HG02884 (cell line): ENCODE data around the gene PPCS.

Source experiments
- ATAC-seq: cut with Tn5 transposase; IDR thresholded peaks from one replicate; pipeline ENCODE4 v1.9.1; 2021; ENCODE audit warnings: mild to moderate bottlenecking, moderate library complexity; ENCODE audit not compliant: unreplicated experiment

The PPCS gene

DNA sequence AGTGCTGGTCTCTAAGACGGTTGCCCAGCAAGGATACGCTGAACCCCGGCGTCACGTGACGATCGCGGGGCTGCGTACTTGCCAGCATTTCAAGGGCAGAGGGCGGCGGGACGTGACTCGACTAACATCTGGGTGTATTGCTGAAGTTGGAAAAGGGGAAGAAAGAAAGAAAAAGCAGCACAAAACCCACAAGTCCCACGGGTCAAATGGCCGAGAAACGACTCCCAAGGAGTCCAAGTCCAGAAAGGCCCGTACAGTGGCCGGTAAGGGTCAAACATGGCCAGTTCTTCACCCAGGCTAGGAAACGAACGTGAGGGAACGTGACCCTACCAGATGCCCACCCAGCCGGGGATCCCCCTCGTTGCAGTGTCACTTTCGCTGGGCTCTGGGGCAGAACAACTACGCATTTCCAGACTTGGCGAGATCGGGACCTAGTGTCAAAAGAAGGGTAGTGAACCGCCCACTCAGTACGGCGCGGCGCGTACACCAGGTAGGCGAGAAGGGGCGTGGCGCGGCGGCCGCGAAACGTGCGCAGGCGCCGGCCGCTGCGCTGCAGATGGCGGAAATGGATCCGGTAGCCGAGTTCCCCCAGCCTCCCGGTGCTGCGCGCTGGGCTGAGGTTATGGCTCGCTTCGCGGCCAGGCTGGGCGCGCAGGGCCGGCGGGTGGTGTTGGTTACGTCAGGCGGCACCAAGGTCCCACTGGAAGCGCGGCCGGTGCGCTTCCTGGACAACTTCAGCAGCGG lies at the start of gene PPCS, which contains the start of gene ZMYND12:
TSS of gene PPCS (plus strand) at position 534 of the 744 bp plus-strand sequence. CDS start at position 557, 23 bp downstream.
TSS of gene ZMYND12 (minus strand) at position 13 of the 744 bp plus-strand sequence. CDS start 25 bp downstream, outside the sequence.
- ATAC-seq: peak; percentile 74

GRCh38 chr1:42414551-42415496 lies 41.5 kb upstream of the PPCS start:
- ATAC-seq: no peak

- no peak for ATAC-seq
Observed at GRCh38 chr1:42417166-42417565, 39.2 kb upstream of the PPCS start.

GRCh38 chr1:42418516-42418915 lies 37.8 kb upstream of the PPCS start:
- ATAC-seq: no peak

DNA sequence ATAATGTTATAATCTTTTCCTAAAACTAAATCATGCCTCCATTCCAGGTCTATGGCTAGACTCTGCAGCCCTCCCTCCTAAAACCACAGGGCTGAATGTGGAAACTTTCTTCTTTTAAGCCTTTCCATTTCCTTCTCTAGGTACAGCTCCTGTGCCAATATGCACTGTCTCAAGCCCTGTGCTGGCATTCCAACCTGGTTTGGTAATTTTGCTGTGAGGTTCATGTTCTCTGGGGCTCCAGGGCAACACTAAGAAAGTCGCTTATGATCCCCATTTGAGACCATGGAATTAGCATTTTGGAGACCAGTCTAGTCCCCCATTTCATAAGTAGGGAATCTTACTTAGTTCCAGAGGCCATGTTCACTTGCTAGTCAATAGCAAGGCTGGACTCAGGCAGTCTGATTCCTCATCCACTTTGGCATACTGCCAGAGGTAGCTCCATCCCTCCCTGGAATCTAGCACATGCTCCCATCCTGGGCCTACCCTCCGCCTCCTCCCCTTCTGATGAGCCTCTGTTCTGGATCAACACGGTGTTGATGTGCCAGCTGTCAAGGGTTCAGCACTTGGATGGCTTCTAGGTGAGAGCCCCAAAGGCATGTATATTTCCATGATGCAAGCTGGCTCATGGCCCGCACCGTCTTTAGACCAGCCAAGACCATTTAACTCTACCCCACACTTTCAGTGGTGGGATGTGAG lies 37.1 kb upstream of the PPCS start:
- ATAC-seq: no peak

GRCh38 chr1:42420121-42420520 lies 36.2 kb upstream of the PPCS start:
- ATAC-seq: no peak

DNA sequence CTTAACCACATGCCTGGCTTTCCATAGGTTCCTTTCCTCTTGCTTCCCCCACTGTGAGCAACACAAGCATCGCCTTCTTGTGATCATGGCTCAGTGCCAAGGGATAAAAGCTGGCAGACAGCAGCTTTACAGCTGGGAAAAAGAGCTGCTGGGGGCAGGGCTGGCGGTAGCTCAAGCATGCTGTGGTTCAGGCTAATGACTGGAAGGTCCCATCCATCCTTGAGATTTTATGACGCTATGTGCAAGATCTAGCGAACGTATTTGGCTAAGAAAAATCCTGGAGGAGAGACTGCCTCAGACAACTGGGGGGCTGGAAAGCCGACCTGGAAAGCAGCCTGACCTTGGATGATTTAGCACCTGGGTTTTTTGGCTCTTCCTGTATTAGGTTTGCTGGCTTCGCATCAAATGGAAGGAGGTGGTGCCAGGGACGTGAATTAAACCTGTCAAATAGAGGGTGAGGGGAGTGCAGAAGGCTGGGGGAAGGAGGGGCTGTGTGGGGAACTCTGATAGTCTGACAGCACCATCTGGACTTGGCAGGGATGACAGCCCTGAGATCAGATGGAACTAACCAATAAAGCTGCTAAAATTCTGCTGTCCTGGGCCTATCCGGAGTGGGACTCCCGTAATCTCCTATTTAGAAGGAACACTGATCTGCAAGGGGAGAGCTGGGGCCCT lies 35.3 kb upstream of the PPCS start:
- ATAC-seq: no peak

GRCh38 chr1:42422737-42423136 lies 33.6 kb upstream of the PPCS start:
- no peak for ATAC-seq

GRCh38 chr1:42423681-42424080 lies 32.7 kb upstream of the PPCS start:
- no peak for ATAC-seq

GRCh38 chr1:42424201-42424600 lies 32.1 kb upstream of the PPCS start:
- no peak for ATAC-seq

DNA sequence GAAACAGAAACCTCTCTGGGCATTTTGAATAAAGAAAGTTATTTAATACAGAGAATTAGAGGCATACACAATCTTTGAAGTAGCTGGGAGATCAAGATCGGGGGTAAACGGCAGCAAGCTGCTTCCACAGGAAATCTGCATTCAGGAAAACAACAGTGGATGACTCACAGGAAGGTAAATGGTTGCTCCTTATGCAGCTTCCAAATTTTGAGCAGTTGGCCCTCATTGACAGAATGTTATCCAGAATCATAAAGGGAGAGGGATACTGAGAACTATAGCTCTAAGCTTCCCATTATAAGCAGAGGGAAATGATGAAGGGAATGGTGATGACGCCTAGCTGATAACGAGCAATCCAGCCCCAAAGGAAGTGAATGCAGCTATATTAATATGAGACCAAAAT lies 29.1 kb upstream of the PPCS start:
- no peak for ATAC-seq

DNA sequence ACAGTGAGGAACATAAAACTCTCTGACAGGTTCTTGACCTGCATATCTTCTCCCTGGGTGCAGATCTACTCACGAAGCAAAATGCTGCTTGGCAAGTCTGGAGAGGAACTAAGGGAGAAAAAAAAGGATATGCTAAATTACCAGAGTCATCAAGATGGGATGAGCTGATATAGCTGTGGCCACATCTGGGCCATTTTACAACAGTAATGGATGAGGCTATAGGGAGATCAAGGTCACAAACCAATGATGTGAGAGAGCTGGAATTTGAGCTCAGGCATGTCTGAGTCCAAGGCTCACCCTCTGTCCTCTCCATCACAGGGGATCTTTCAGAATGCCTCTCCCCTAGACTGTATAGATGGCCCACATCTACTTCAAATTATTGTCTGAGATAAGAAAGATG lies 26.7 kb upstream of the PPCS start:
- ATAC-seq: no peak

DNA sequence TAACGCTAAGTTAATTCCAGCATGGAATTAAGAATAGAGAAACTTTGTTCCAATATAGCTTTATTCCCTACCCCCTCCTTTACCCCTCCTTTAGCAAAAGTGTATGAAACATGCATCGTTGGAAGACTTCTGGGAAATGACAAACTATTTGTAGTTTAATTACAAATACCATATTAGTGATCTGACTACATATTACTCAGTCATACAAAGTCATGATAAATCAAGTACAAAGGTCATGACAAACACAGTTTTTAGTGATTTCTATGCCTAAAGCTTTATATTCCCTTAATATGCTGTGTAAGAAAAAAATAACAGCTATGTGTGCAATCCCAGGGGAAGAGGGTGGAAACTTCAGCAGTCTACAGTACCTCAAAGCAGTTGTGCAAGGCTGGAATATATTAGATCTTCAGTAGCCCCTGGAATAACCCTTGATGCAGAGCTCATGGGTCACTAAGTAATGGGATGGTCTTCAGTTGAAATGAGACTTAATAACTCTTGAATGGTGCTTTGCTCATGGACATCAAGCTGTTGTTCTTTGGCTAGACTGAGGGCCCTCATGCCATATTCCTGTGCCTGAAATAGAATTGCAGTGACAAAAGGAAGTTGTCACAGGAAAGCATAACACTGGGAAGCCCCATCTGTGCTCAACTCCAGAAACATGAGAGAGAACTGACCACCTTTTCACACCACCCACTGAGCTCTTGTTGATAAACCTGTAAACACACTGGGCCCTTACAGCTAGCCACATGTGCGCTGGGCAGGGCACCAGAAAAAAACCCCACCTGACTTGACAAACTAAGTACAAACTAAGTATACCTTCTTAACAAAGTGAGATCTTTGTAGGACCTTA lies 25.8 kb upstream of the PPCS start:
- ATAC-seq: no peak

- no peak for ATAC-seq
Observed at GRCh38 chr1:42431514-42431913, 24.8 kb upstream of the PPCS start.

DNA sequence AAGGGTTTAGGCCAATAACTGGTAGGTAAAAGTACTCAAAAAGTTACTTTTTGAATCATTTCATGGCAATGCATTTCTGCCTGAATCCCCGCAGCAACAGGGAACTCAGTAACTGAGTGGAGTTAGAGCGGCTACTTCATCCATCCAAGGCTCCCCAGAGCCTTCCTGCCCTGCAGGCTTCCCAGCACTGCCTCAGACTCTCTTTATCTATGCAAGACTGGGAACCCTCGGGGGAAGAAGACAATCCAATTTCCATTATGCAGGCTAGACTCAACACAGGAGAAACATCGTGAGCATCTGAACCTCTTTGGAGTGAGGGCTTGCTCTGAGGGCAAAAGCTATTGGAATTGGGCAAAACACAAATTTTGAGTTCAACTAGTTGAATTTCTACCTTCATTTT lies 23.6 kb upstream of the PPCS start:
- ATAC-seq: no peak

- no peak for ATAC-seq
Observed at GRCh38 chr1:42433369-42433768, 23.0 kb upstream of the PPCS start.

DNA sequence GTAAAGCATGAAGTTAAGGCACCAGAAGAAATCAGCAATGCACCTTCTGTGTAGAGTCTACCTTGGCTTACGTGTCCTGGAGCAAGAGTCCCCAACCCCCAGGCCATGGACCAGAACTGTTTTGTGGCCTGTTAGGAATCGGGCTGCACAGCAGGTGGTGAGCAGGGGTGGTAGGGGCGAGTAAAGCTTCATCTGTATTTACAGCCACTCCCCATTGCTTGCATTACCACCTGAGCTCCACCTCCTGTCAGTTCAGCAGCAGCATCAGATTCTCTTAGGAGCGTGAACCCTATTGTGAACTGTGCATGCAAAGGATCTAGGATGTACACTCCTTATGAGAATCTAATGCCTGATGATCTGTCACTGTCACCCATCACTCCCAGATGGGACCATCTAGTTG lies 22.0 kb upstream of the PPCS start:
- ATAC-seq: no peak

DNA sequence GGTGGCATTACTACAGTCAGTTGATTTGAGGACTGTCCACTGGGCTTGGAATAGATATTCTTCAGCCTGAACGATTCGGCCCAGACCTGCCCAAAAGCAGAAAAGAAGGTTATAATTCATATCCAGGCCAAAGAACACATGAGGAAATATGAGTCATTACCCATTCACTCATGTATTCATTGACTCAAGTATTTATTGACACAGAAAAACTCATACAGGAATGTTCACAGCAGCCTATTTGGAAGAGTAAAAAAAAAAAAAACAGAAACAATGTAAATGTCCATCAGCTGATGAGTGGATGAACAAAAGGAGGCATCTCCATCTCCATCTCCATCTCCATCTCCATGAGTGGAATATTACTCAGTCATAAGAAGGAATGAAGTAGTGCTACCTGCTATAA lies 16.4 kb upstream of the PPCS start:
- ATAC-seq: no peak

DNA sequence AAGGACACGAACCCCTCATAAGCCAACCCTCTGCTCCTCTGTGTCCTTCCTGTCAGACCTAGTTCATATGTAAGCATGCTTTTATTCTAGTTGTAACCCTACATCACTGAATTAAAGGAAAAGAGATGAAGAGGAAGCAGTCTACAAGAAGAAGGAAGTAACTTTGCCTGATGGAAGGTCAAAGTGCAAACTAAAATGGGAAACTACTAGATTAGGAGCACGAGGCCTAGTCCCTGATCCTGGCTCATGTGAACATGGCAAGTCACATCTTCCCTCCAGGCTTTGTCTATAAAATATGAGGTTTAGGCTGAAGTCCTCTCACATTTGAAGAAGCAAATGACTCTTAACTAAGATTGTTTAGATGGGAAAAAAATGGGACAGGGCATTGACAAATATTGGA lies 13.7 kb upstream of the PPCS start:
- no peak for ATAC-seq

DNA sequence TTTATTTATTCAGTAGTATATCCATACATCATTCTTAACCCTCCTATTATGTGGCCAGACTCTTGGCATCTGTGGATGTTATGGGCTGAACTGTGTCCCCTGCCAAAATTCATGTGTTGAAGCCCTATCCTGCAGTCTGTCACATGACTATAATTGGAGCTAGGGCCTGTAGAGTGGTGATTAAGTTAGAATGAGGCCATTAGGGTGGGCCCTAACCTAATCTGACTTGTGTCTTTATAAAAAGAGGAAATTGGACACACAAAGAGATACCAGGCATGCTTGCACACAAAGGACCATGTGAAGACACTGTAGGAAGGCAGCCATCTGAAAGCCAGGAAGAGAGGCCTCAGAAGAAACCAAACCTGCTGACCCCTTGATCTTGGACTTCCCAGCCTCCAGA lies 7.1 kb upstream of the PPCS start:
- no peak for ATAC-seq
